OCI-LY1 (cell line): Measurements from ENCODE around the gene PARD3B.

Experiments
- CTCF ChIP-seq: fragments of 200-600 bp; sonication (generic), shearing (Covaris generic); IDR thresholded peaks from 2 replicates; pipeline ENCODE4 v1.5.1; 2017; ENCODE audit warnings: mild to moderate bottlenecking, antibody characterized with exemption, low read length, moderate library complexity, mixed read lengths
- EZH2 ChIP-seq: fragments of 200-600 bp; sonication (generic), shearing (Covaris generic); IDR thresholded peaks from 2 replicates; pipeline ENCODE4 v1.8.0; 2017; ENCODE audit warnings: borderline replicate concordance, mixed run types, mild to moderate bottlenecking, antibody characterized with exemption, low read length, moderate library complexity, mixed read lengths

GRCh38 chr2:205510345-205510744 is 965.1 kb downstream of the PARD3B start:
- TF ChIP-seq CTCF, result no peak
- no peak for TF ChIP-seq EZH2
